RPMI7951 (cell line): ENCODE results near the gene RBM22. TPM values are rescaled to one million over a fixed set of nuclear protein-coding genes. Genes with fewer than 3 reads are reported as not detected.

ENCODE experiments used
- DNase-seq: peaks from one replicate; pipeline ENCODE4 v3.0.0-alpha.2; 2012; ENCODE audit warnings: low read depth
- total RNA-seq: library from RNA; depleted of rRNA; stranded (reverse); fragments of >200 nt; shearing (Covaris generic); gene quantifications from 2 replicates; pipeline ENCODE4 v1.2.3, GENCODE V29; 2014

RBM22 gene
- total RNA-seq, 1 experiment from 2014 or later = 38.0 TPM

DNA sequence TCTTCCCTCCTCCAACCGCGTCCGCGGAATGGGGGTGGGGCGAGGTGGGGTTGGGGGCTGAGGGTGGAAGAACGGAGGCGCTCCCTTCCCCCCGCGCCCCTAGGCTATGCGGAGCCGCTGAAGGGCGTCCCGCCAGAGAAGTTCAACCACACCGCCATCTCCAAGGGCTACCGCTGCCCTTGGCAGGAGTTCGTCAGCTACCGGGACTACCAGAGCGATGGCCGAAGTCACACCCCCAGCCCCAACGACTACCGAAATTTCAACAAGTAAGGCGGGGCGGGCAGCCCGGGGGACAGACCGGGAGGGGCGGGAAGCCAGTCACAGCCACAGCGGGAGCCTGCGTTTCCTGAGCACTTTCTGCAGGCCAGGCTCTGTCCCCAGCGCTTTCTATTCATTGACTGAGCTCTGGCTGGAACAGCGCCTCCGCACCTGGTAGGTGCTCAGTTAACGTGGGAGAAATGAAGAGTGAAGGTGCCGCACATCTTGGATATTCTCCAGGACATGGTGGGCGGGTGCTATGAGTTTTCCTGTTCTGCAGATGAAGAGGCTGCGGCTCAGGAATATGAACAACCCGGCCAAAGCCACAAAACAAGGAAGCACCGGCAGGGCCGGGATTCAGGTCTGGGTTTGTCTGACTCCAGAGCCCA, 28.5 kb downstream of the RBM22 start:
- DNase-seq = peak; percentile 33

- no peak for DNase-seq
Measured at GRCh38 chr5:150671509-150672236, 29.2 kb downstream of the RBM22 start.

GRCh38 chr5:150670948-150671310, 29.9 kb downstream of the RBM22 start:
- DNase-seq = no peak

- DNase-seq = peak; percentile 26
Measured at GRCh38 chr5:150670275-150670947, 30.5 kb downstream of the RBM22 start.

DNA sequence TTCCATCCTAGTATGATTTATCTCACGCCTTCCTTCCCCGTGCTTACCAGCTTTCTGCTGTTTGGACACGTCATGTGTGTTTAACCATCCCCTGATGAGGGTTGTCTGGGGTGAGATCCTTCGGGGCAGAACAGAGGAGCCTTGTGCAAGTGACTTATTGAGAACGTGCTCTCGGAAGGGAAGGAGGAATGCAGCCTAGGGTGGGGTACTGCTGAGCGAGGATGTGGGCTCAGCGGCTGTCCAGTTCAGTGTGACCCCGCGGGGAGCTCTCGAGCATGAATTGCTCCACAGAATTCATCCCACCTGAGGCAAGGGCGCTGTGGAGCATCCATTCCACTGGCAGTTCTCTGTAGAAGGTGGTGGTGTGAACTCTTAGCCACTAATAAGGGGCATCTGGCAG, 35.8 kb downstream of the RBM22 start:
- peak; percentile 58 for DNase-seq

DNA sequence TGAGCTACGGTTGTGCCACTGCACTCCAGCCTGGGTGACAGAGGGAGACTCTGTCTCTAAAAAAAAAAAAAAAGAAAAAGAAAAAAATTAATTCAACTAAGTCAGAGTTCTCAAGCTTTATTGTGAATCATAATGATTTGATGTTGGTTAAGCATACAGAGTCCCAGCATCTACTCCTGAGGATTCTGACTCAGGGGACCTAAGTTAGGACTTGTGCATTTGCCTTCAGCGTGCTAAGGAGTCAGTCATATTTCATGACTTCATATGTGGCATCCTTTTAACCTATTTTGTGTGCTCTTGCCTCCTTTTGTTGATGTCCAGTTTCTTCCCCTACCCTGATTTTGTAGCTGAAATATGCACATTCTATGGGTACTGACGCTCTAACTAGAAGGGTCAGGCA, 36.9 kb downstream of the RBM22 start:
- no peak for DNase-seq

DNA sequence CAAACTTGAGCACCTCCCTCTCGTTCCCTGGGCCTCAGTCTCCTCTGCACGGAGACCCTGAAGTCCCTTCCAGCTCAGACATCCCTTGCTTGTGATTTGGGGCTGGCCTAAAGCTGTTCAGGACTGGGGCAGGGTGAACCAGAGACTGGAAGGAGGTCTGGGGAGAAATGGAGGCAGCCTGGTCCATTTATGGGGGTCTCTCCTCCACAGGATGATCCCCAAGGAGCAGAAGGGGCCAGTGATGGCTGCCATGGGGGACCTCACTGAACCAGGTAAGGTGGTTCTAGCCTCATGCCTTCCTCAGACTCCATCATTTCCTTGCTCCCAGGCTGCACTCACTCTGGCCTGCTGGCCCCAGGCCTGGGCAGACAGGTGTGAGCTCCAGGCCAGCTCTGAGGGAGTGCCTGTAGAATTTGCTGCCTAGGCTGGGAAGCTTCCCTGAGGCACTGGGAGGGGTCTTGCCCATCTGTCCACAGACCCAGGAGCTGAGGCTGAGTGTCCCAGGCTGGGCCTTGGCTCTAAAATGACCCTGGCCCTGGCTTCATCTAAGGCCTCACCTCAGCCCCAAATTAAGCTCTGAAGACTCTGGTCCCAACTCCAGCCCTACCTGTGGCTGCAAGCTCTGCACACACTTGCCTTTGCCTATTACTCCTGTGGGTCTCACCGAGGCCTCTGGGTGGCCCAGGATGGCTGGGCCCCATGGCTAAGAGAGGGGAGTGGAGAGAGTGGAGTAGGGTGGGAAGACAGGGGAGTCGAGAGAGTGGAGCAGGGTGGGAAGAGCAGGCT, 37.9 kb downstream of the RBM22 start:
- no peak for DNase-seq

DNA sequence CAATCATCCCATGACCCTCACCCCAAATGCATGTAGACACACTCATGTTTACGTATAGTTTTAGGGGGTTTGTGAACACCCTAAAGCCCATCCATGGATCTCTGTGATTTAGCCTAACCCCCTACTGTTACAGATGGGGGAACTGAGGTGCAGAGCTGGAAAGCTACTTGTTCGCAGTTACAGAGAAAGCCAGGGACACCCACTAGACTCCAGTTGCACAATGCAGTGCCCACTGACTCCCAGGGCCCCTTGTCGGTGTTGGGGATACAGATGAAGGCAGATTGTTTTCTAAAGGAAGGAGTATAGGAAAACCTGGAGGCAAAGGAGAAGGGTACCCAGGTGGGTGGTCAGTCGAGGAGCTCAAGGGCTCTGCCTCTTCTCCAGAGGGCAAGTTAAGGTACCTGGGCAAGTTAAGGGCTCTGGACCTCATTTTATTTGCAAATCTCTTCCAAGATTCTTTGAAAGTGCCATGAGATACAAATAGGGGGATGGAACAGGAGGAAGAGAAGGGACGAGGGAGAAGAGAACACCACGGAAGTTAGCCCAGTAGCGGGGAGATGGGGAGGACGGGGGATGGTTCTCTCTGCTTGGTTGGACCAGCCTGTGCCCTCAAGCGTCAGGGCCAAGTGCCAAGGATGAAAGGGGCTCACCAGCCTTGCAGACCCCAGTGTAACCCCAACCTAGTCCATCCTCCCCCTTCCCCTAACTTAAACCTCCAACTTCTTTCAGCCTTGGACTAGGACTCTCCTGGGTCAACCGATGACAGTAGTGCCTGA, 38.9 kb downstream of the RBM22 start:
- DNase-seq = no peak

DNA sequence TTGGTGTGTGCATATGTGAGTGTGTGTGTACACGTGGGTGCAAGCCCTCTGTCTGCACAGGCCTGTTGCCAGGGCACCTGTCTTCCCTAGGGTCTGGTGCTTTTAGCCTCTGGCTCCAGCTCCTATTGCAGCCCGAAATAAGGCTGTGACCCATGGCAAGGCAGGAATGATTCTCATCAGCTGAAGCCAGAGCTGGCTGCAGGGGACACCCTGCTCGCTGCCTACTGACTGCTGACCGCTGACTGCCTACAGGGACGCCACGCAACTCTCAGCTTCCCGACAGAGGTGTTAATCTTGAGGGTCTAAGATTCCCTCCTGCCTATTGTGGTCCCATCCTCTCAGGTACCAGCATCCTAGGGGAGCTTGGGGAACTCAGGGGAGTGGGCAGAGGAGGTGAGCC, 39.8 kb downstream of the RBM22 start, which contains the start of gene MYOZ3:
Gene MYOZ3, plus strand, starts transcription at position 166 of the 400 bp plus-strand sequence. CDS start 1,691 bp downstream, outside the sequence.
- DNase-seq = no peak

DNA sequence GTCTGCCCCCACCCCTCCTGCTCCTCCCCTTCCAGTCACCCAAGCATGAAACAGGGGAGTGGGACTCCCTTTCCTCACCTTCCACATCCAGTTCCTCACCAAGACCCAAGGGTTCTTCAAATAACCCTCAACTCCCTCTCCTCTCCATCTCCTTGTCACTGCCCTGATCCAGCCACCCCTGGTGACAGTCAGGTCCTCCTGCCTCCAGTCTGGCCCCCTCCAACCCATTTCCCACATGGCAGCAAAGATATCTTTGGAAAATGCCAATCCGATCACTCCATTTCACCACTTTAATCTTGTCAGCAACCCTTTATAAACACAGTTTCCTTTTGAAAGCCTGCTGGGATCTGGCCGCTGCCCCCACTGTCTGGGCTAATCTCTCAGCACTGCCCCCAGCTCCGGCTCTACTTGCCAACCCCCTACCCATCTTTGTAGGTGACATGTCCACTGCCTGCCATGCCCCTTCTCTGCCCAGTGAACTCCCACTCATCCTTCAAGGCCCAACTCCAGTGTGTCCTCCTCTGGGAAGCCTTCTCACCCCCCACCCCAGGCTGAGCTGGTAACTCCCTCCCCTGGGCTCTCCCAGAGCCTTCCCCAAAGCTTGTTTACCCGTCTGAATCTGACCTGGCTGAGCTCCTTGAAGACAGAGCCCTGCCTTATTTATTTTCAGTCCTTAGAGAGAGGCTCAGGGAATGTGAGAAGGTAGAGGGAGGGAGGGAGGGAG, 40.6 kb downstream of the RBM22 start:
- DNase-seq = no peak

DNA sequence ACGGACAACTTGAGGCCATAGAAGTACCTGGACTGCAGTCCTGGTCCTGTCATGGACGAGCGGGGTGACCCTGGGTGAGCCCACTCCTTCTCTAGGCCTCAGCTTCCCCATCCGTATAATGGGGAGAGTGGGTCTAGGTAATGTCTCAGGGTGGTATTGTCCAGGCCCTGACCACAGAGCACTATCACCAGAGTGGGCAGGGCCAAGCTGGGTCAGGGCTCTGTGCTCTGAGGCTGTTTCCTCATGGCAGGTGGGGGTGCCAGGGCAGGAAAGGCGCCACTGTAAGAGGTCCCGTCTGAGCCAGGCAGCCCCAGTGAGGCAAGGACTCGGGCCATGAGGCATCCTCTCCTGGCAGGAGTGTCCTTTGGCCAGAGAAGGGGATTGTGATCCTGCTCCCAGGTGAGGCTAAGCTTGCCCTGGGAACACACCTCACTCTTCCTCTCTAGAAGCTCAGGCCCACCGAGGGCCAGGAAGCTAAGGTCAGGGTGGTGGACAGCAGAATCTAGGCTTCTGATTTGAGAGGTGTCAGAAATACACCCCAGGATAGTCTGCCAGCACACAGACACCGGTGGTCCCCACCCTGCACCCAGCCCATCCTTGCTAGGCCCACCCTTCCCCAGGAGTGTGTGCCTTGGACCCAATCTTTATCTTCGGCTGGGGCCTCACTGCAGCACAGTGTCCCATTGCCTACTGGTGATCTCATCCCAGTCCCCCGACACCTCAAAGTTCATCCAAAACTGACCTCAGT, 41.3 kb downstream of the RBM22 start:
- DNase-seq = no peak

DNA sequence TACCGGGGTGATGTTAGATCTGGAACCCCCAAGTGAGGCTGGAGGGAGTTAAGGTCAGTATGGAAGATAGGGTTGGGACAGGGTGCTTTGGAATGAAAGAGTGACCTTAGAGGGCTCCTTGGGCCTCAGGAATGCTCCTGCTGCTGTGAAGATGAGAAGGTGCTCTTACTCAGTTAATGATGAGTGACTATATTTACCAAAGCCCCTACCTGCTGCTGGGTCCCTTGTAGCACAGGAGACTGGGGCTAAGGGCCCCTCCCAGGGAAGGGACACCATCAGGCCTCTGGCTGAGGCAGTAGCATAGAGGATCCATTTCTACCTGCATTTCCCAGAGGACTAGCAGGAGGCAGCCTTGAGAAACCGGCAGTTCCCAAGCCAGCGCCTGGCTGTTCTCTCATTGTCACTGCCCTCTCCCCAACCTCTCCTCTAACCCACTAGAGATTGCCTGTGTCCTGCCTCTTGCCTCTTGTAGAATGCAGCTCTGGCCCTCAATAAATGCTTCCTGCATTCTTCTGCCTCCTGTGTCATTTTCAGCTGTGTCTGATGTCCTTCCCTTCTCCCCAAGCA, 42.1 kb downstream of the RBM22 start:
- DNase-seq = no peak

- no peak for DNase-seq
Measured at GRCh38 chr5:150658121-150658520, 42.7 kb downstream of the RBM22 start.

DNA sequence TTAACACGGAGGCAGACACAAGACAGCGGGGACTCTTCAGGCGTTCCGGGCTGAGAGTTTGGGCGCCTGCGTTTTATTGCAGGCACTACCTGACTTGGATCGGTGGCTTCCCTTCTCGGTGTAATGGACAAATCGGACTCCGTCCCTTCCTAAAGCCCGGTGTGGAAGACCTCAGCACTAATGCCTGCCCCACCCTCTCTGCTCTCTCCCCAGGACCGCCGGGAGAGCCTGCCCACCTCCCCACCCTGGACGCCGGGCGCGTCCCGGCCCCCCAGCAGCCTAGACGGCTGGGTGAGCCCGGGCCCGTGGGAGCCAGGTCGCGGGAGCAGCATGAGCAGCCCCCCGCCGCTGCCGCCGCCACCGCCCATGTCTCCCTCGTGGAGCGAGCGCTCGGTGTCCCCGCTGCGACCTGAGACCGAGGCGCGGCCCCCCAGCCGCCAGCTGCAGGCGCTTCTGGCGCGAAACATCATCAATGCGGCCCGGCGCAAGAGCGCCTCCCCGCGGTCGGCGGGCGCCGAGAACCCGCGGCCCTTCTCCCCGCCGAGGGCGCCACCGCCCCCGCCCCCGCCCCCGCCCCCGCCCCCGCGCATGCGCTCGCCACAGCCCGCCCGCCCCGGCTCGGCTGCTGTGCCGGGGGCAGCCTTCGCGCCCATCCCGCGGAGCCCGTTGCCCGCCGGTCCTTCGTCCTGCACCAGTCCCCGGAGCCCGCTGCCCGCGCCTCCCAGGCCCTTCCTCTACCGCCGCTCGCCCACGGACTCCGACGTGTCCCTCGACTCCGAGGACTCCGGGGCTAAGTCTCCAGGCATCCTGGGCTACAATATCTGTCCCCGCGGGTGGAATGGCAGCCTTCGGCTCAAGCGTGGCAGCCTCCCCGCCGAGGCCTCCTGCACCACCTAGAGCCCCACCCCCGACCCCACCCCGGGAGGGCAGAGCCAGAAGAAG, 44.4 kb downstream of the RBM22 start:
- peak; percentile 55 for DNase-seq

GRCh38 chr5:150655221-150655620, 45.6 kb downstream of the RBM22 start:
- DNase-seq = no peak

DNA sequence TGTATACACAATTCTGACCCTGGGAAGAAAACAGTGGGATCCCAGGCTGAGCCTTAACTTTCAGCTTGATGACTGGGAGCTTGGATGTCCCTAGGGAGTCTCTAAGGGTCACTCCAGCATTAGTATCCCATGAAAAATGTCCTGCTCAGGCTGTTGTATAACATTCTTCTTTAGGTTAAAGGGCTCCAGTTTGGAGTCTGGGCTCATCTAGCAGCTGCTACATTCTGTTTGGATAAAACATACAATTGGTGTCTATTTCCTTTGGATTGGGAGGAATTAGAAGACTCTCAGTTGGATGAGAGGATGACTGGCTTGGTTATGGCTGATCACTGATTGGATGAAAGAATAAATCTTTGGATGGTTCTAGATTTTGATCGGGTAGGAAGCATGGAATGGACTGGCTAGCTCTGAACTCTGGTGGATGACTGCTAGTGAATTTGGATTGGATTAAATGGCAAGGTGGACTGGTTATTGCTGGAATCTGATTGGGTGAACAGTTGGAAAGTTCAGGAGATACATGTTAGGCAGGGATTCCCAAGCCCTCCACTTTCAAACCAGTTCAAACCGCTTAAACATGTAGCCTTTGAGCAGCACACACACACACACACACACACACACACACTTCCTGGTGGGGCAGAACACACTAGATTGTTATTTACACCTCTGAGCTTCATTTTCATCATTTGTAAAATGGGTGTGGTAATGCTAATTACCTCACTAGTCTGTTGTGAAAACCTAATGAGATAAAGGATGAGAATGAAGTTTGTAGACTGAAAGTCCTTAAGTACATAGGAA, 46.9 kb downstream of the RBM22 start:
- no peak for DNase-seq

DNA sequence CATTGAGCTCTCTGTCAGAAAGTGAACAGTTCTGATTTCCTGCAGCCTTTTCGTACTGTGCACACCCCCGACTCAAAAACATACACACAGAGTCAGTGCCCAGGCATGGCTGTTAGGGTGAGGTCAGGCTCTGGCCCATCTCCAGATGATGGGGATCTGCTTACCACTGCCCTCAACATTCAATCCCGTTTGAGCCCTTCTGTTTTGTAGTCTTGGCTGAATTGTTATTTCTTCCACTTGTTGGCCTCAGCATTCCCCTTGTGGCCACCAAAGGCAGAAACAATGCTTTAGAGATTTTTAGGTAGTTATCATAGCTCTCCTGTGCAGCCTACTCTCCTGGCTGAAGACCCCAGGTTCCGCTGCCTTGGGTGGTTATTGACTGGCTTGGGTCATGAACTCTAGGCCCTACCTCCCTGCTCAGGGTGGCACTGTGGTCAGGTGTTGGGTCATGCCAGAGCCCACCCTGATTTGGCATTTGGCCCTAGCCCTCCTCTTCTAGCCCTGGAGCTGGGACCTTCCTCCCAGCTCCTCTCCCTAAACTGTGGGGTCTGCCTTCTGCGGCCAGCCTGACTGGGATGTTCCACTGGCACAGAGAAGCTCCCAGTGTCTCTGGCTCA, 47.6 kb downstream of the RBM22 start:
- no peak for DNase-seq
